Fibroblast of lung (primary cell): ENCODE data around the gene ODAD4. TPM values are rescaled to one million over a fixed set of nuclear protein-coding genes. Genes with fewer than 3 reads are reported as not detected.

Experiments used
- DNase-seq, 2 donors: peaks; one replicate each; pipeline versions ENCODE4 v3.0.0 to v3.0.0-alpha.2; 2010; ENCODE audit warnings: low read depth in 2 of 2
- H2AFZ ChIP-seq: 2 replicates; pipeline ENCODE4 v1.5.1; 2012; ENCODE audit warnings: low read length, control low read depth, inconsistent platforms
- H3K27ac ChIP-seq: 2 replicates; pipeline ENCODE4 v1.5.1; 2011; ENCODE audit warnings: low read length, control low read depth; ENCODE audit not compliant: insufficient read depth
- H3K27me3 ChIP-seq: 2 replicates; pipeline ENCODE4 v1.5.1; 2011; ENCODE audit warnings: mild to moderate bottlenecking, low read length; ENCODE audit not compliant: control insufficient read depth, insufficient read depth
- H3K36me3 ChIP-seq: 2 replicates; pipeline ENCODE4 v1.5.1; 2011; ENCODE audit warnings: low read length; ENCODE audit not compliant: control insufficient read depth, insufficient read depth
- H3K4me1 ChIP-seq: 2 replicates; pipeline ENCODE4 v1.5.1; 2011; ENCODE audit warnings: low read length; ENCODE audit not compliant: control insufficient read depth, insufficient read depth; ENCODE audit errors: extremely low read depth
- H3K4me2 ChIP-seq: 2 replicates; pipeline ENCODE4 v1.5.1; 2011; ENCODE audit warnings: low read length, control low read depth; ENCODE audit not compliant: insufficient read depth; ENCODE audit errors: extremely low read depth
- H3K4me3 ChIP-seq, 4 experiments: fragments of 200-600 bp in 1 of 4; sonication (generic) in 1 of 4; replicated peaks in 1 of 4; 2 replicates each; pipeline ENCODE4 v1.5.1; 2011 to 2016; ENCODE audit warnings: low read length in 4 of 4, low read depth in 3 of 4, mild to moderate bottlenecking in 3 of 4, control low read depth in 2 of 4, inconsistent platforms in 1 of 4, mixed read lengths in 1 of 4; ENCODE audit not compliant: insufficient read depth in 1 of 4; ENCODE audit errors: control extremely low read depth in 1 of 4
- H3K79me2 ChIP-seq: 2 replicates; pipeline ENCODE4 v1.5.1; 2012; ENCODE audit warnings: mild to moderate bottlenecking, low read length, inconsistent platforms; ENCODE audit not compliant: control insufficient read depth, insufficient read depth
- H3K9ac ChIP-seq: 2 replicates; pipeline ENCODE4 v1.5.1; 2011; ENCODE audit warnings: mild to moderate bottlenecking, low read length, control low read depth; ENCODE audit not compliant: insufficient read depth
- H3K9me3 ChIP-seq: 2 replicates; pipeline ENCODE4 v1.5.1; 2012; ENCODE audit warnings: low read depth, low read length; ENCODE audit not compliant: control insufficient read depth, insufficient read depth
- H4K20me1 ChIP-seq: 2 replicates; pipeline ENCODE4 v1.5.1; 2011; ENCODE audit warnings: low read length; ENCODE audit not compliant: control insufficient read depth, insufficient read depth; ENCODE audit errors: extremely low read depth
- CTCF ChIP-seq, 2 donors: IDR thresholded peaks in 1 of 2; conservative IDR thresholded peaks in 1 of 2; 1 replicate in 1 of 2; 2 replicates in 1 of 2; pipeline ENCODE4 v1.5.1; 2011 to 2012; ENCODE audit warnings: low read length in 2 of 2, control low read depth in 1 of 2, inconsistent platforms in 1 of 2, low read depth in 1 of 2, mild to moderate bottlenecking in 1 of 2
- EZH2 ChIP-seq: IDR thresholded peaks from 2 replicates; pipeline ENCODE4 v1.5.1; 2012; ENCODE audit warnings: low read length, control low read depth, mild to moderate bottlenecking; ENCODE audit errors: missing control alignments
- polyA plus RNA-seq, 2 donors: library from polyadenylated mRNA; depleted of rRNA in 1 of 2; stranded (reverse) in 1 of 2; unstranded in 1 of 2; fragments of >200 nt; gene quantifications; 2 replicates each; pipeline ENCODE4 v1.2.1, GENCODE V29; 2011 to 2012; ENCODE audit warnings: missing spikeins in 1 of 2
- total RNA-seq: library from RNA; depleted of rRNA; stranded (reverse); fragments of >200 nt; gene quantifications from 2 replicates; pipeline ENCODE4 v1.2.1, GENCODE V29; 2014

The ODAD4 gene
- total and polyA plus RNA-seq, 2 donors (not counting 1 experiment from before 2014, with no cell fraction given), result 0.36 to 0.99 TPM

GRCh38 chr17:41939044-41939692, 8.8 kb downstream of the ODAD4 start:
- H2AFZ ChIP-seq, result no peak overlapping the region
- no peaks in the 10 kb centered on the region for H3K9me3 ChIP-seq
- H3K9ac ChIP-seq, result no peak overlapping the region
- H3K27me3 ChIP-seq, result no peaks in the 10 kb centered on the region
- H3K79me2 ChIP-seq, result no peaks in the 10 kb centered on the region
- TF ChIP-seq CTCF (conservative IDR thresholded peaks at IDR 0.05 in 1 of 2, IDR thresholded peaks at IDR 0.05 in 1 of 2; ENCODE audit: low read depth in 1 of 2, low read length in 2 of 2), result no peak
- no peak for TF ChIP-seq EZH2
- DNase-seq, result no peak
- no peak overlapping the region for H3K4me3 ChIP-seq
- no peak overlapping the region for H3K4me2 ChIP-seq
- no peaks in the 10 kb centered on the region for H3K4me1 ChIP-seq
- H4K20me1 ChIP-seq, result no peaks in the 10 kb centered on the region
- H3K27ac ChIP-seq, result no peak overlapping the region
- no peaks in the 10 kb centered on the region for H3K36me3 ChIP-seq

GRCh38 chr17:41939693-41940090, 9.3 kb downstream of the ODAD4 start:
- Histone ChIP-seq H3K36me3 (no peaks in the 10 kb centered on the region), H3K79me2 (no peaks in the 10 kb centered on the region), H3K4me1 (no peaks in the 10 kb centered on the region), H3K4me3 (no peak overlapping the region), H3K4me2 (no peak overlapping the region), H2AFZ (no peak overlapping the region), H4K20me1 (no peaks in the 10 kb centered on the region), H3K9me3 (no peaks in the 10 kb centered on the region), H3K9ac (no peak overlapping the region), H3K27me3 (no peaks in the 10 kb centered on the region), H3K27ac (no peak overlapping the region)
- no peak for TF ChIP-seq EZH2
- no peak for TF ChIP-seq CTCF (conservative IDR thresholded peaks at IDR 0.05 in 1 of 2, IDR thresholded peaks at IDR 0.05 in 1 of 2; ENCODE audit: low read depth in 1 of 2, low read length in 2 of 2)
- DNase-seq, result no peak

- no peak for DNase-seq
- Histone ChIP-seq H3K4me2 (no peak overlapping the region), H3K4me1 (no peaks in the 10 kb centered on the region), H3K36me3 (no peaks in the 10 kb centered on the region), H3K9me3 (no peaks in the 10 kb centered on the region), H3K27ac (no peak overlapping the region), H3K79me2 (no peaks in the 10 kb centered on the region), H2AFZ (no peak overlapping the region), H3K27me3 (no peaks in the 10 kb centered on the region), H3K9ac (no peak overlapping the region), H4K20me1 (no peaks in the 10 kb centered on the region), H3K4me3 (no peak overlapping the region)
- TF ChIP-seq CTCF (conservative IDR thresholded peaks at IDR 0.05 in 1 of 2, IDR thresholded peaks at IDR 0.05 in 1 of 2; ENCODE audit: low read depth in 1 of 2, low read length in 2 of 2) (no peak), EZH2 (no peak)
These were observed 10.8 kb downstream of the ODAD4 start for GRCh38 chr17:41941168-41941567.
